SK-N-SH (cell line): ENCODE results near the gene FBXO31. TPM values are rescaled to one million over a fixed set of nuclear protein-coding genes. Genes with fewer than 3 reads are reported as not detected.

ENCODE experiments used
- CTCF ChIA-PET: fragments of 300-600, 350-600 bp; formaldehyde crosslinking; extraction: SDS; loops from one replicate; lab custom pipeline; 2021; lab: Yijun Ruan, JAX
- POLR2A ChIA-PET: fragments of 350-600 bp; sonication (Branson Sonifier 250); formaldehyde crosslinking; extraction: SDS; loops from one replicate; lab custom pipeline; 2020; ENCODE audit warnings: antibody characterized with exemption, inconsistent platforms; lab: Yijun Ruan, JAX
- DNase-seq: peaks from one replicate; pipeline ENCODE4 v3.0.0; 2012
- H2AFZ ChIP-seq: fragments of 200-600 bp; sonication (generic); 2 replicates; pipeline ENCODE4 v1.8.1; 2016; ENCODE audit warnings: antibody characterized with exemption, mild to moderate bottlenecking, low read depth
- H3F3A ChIP-seq: fragments of 200-600 bp; sonication (generic); replicated peaks from 2 replicates; pipeline ENCODE3; 2016; ENCODE audit warnings: antibody characterized with exemption, mild to moderate bottlenecking; ENCODE audit not compliant: insufficient read depth
- H3K27ac ChIP-seq, 2 experiments: fragments of 200-500 bp in 1 of 2; fragments of 200-600 bp in 1 of 2; sonication (Bioruptor generic) in 1 of 2; sonication (generic), shearing (Covaris generic) in 1 of 2; 2 replicates each; pipeline versions ENCODE4 v1.5.1 to v1.6.1; 2014 to 2016; ENCODE audit warnings: low read depth in 2 of 2, inconsistent platforms in 1 of 2, low read length in 1 of 2, mild to moderate bottlenecking in 1 of 2, mixed read lengths in 1 of 2
- H3K27me3 ChIP-seq: fragments of 200-600 bp; sonication (generic), shearing (Covaris generic); 2 replicates; pipeline ENCODE4 v1.6.1; 2016; ENCODE audit warnings: mixed run types; ENCODE audit not compliant: insufficient read depth
- H3K36me3 ChIP-seq, 2 experiments: fragments of 200-500 bp in 1 of 2; fragments of 200-600 bp in 1 of 2; sonication (Bioruptor generic) in 1 of 2; sonication (generic) in 1 of 2; replicated peaks in 1 of 2; 2 replicates each; pipeline versions ENCODE3 to v1.5.1; 2014 to 2016; ENCODE audit warnings: low read length in 1 of 2, mild to moderate bottlenecking in 1 of 2; ENCODE audit not compliant: insufficient read depth in 2 of 2, control insufficient read depth in 1 of 2
- H3K4me1 ChIP-seq, 2 experiments: fragments of 200-500 bp in 1 of 2; fragments of 200-600 bp in 1 of 2; sonication (Bioruptor generic) in 1 of 2; sonication (generic), shearing (Covaris generic) in 1 of 2; 2 replicates each; pipeline versions ENCODE4 v1.5.1 to v1.6.1; 2014 to 2016; ENCODE audit warnings: low read depth in 1 of 2, low read length in 1 of 2, mixed run types in 1 of 2; ENCODE audit not compliant: insufficient read depth in 2 of 2, control insufficient read depth in 1 of 2
- H3K4me2 ChIP-seq: fragments of 200-600 bp; sonication (generic), shearing (Covaris generic); 2 replicates; pipeline ENCODE4 v1.6.1; 2017; ENCODE audit warnings: mixed run types
- H3K4me3 ChIP-seq, 2 experiments: fragments of 200-500 bp in 1 of 2; fragments of 200-600 bp in 1 of 2; sonication (Bioruptor generic) in 1 of 2; sonication (generic), shearing (Covaris generic) in 1 of 2; 2 replicates each; pipeline versions ENCODE4 v1.5.1 to v1.8.1; 2014 to 2016; ENCODE audit warnings: low read depth in 2 of 2, inconsistent platforms in 1 of 2, low read length in 1 of 2, mild to moderate bottlenecking in 1 of 2, mixed read lengths in 1 of 2, moderate library complexity in 1 of 2
- H3K79me2 ChIP-seq: fragments of 200-600 bp; sonication (generic); 2 replicates; pipeline ENCODE4 v1.8.1; 2017; ENCODE audit warnings: mild to moderate bottlenecking; ENCODE audit not compliant: insufficient read depth
- H3K9ac ChIP-seq: fragments of 200-600 bp; sonication (generic); 2 replicates; pipeline ENCODE4 v1.6.1; 2017; ENCODE audit warnings: mixed run types
- H3K9me2 ChIP-seq: fragments of 200-600 bp; sonication (generic); 2 replicates; pipeline ENCODE4 v1.6.1; 2017; ENCODE audit warnings: mixed run types
- H3K9me3 ChIP-seq: fragments of 200-600 bp; sonication (generic); 2 replicates; pipeline ENCODE4 v1.6.1; 2017; ENCODE audit warnings: mixed run types, mild to moderate bottlenecking, moderate library complexity
- H4K20me1 ChIP-seq: fragments of 200-600 bp; sonication (generic); 2 replicates; pipeline ENCODE4 v1.6.1; 2017; ENCODE audit warnings: mild to moderate bottlenecking, mixed run types; ENCODE audit not compliant: insufficient read depth
- CHD2 ChIP-seq: fragments of 150-350 bp; IDR thresholded peaks from 2 replicates; pipeline ENCODE4 v1.6.1; 2018; ENCODE audit warnings: low read length; ENCODE audit not compliant: partially characterized antibody
- EZH2phosphoT487 ChIP-seq: fragments of 200-600 bp; sonication (generic); IDR thresholded peaks from 2 replicates; pipeline ENCODE4 v1.6.1; 2017; ENCODE audit warnings: low read depth, mixed run types, mild to moderate bottlenecking, antibody characterized with exemption, moderate library complexity, borderline replicate concordance
- MEF2A ChIP-seq: IDR thresholded peaks from 2 replicates; pipeline ENCODE4 v1.4.0; 2012; ENCODE audit warnings: low read depth, borderline replicate concordance
- RFX5 ChIP-seq: IDR thresholded peaks from 2 replicates; pipeline ENCODE4 v1.6.1; 2012; ENCODE audit warnings: mild to moderate bottlenecking, improper control_type of control experiment, low read length
- TAF1 ChIP-seq: IDR thresholded peaks from 2 replicates; pipeline ENCODE4 v1.6.1; 2012; ENCODE audit warnings: low read depth, mild to moderate bottlenecking, low read length, moderate library complexity, borderline replicate concordance
- USF1 ChIP-seq: IDR thresholded peaks from 2 replicates; pipeline ENCODE4 v1.4.0; 2012; ENCODE audit warnings: low read depth, borderline replicate concordance
- ZBTB33 ChIP-seq: IDR thresholded peaks from 2 replicates; pipeline ENCODE4 v1.4.0; 2012; ENCODE audit warnings: low read depth, borderline replicate concordance
- WGBS: methylation state at CpG from one replicate; pipeline ENCODE4 v1.1.6; 2017; ENCODE audit warnings: low lambda C conversion rate; 5-methylcytosine and 5-hydroxymethylcytosine counted together
- polyA plus RNA-seq, 3 experiments: library from polyadenylated mRNA; depleted of rRNA; stranded (reverse); fragments of >200 nt; gene quantifications; 2 replicates each; pipeline ENCODE4 v1.2.3, GENCODE V29; 2012
- TF ChIP-seq, protein P1 (sequence below): IDR thresholded peaks from 2 replicates; pipeline ENCODE4 v1.6.1; 2012; ENCODE audit warnings: mild to moderate bottlenecking, low read depth, low read length, moderate library complexity
- TF ChIP-seq, protein P2 (sequence below): fragments of 200-600 bp; sonication (generic); IDR thresholded peaks from 2 replicates; pipeline ENCODE4 v1.6.1; 2017; ENCODE audit warnings: antibody characterized with exemption, mild to moderate bottlenecking, moderate library complexity

FBXO31 gene
- polyA plus RNA-seq, 1 of the 3 experiments (the other 2 are of a cell fraction) = 14.2 TPM

GRCh38 chr16:87327798-87328495, 55.6 kb downstream of the FBXO31 start (continued):
- TF ChIP-seq, protein P1, sequence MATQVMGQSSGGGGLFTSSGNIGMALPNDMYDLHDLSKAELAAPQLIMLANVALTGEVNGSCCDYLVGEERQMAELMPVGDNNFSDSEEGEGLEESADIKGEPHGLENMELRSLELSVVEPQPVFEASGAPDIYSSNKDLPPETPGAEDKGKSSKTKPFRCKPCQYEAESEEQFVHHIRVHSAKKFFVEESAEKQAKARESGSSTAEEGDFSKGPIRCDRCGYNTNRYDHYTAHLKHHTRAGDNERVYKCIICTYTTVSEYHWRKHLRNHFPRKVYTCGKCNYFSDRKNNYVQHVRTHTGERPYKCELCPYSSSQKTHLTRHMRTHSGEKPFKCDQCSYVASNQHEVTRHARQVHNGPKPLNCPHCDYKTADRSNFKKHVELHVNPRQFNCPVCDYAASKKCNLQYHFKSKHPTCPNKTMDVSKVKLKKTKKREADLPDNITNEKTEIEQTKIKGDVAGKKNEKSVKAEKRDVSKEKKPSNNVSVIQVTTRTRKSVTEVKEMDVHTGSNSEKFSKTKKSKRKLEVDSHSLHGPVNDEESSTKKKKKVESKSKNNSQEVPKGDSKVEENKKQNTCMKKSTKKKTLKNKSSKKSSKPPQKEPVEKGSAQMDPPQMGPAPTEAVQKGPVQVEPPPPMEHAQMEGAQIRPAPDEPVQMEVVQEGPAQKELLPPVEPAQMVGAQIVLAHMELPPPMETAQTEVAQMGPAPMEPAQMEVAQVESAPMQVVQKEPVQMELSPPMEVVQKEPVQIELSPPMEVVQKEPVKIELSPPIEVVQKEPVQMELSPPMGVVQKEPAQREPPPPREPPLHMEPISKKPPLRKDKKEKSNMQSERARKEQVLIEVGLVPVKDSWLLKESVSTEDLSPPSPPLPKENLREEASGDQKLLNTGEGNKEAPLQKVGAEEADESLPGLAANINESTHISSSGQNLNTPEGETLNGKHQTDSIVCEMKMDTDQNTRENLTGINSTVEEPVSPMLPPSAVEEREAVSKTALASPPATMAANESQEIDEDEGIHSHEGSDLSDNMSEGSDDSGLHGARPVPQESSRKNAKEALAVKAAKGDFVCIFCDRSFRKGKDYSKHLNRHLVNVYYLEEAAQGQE = no peak
- TF ChIP-seq ZBTB33 (no peak), TAF1 (no peak), EZH2phosphoT487 (no peak), RFX5 (no peak), CHD2 (no peak)
- TF ChIP-seq, all 33 proteins: peak for 0

DNA sequence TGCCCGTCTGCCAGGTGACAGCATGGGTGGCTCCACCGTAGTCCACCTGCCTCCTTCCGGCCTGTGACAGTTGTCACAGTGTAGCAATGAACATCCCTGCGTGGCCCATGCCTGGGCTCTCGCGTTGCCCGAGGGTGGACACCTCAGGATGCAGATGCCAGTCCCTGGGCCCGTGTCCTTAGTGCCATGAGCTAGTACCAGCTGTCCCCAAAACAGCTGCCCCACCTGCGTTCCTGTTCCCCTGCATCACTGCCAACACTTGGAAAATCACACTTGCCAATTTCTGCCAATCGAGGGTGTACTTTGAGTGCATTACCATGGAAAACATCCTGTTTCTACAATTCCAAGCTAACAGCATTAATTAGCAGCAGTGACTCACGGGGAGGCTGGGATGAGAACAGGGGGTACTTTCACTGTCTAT, 57.4 kb downstream of the FBXO31 start:
- peaks cover 0 to 23% of the 10 kb centered on the region in 2 experiments for H3K36me3 ChIP-seq
- H3K9me2 ChIP-seq = no peaks in the 10 kb centered on the region
- no peak overlapping the region for H2AFZ ChIP-seq
- no peak overlapping the region for H3K4me3 ChIP-seq
- H3K4me2 ChIP-seq = no peak overlapping the region
- H4K20me1 ChIP-seq = 0 out of 2 replicates have a peak, but pooled peaks cover 4% of the 10 kb centered on the region
- H3K27me3 ChIP-seq = no peaks in the 10 kb centered on the region
- WGBS = 80% methylated on average over 8 of the region's 11 CpGs
- H3K9me3 ChIP-seq = no peaks in the 10 kb centered on the region
- H3K79me2 ChIP-seq = no peaks in the 10 kb centered on the region
- no peak for DNase-seq
- no peak overlapping the region for H3K27ac ChIP-seq
- ChIA-PET CTCF (interaction anchor here (1.1 kb wide), 1 partner anchor 10 kb away, joined by 3 read pairs; no protein-coding TSS in a partner anchor), POLR2A (no interaction called here)
- H3K4me1 ChIP-seq = peaks cover 0 to 7% of the 10 kb centered on the region in 2 experiments; a peak in 1 of 4 replicates
- TF ChIP-seq MEF2A (no peak), EZH2phosphoT487 (no peak), USF1 (no peak)
- TF ChIP-seq, protein P2, sequence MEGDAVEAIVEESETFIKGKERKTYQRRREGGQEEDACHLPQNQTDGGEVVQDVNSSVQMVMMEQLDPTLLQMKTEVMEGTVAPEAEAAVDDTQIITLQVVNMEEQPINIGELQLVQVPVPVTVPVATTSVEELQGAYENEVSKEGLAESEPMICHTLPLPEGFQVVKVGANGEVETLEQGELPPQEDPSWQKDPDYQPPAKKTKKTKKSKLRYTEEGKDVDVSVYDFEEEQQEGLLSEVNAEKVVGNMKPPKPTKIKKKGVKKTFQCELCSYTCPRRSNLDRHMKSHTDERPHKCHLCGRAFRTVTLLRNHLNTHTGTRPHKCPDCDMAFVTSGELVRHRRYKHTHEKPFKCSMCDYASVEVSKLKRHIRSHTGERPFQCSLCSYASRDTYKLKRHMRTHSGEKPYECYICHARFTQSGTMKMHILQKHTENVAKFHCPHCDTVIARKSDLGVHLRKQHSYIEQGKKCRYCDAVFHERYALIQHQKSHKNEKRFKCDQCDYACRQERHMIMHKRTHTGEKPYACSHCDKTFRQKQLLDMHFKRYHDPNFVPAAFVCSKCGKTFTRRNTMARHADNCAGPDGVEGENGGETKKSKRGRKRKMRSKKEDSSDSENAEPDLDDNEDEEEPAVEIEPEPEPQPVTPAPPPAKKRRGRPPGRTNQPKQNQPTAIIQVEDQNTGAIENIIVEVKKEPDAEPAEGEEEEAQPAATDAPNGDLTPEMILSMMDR = no peak
- H3K9ac ChIP-seq = no peak overlapping the region
- H3F3A ChIP-seq = no peaks in the 10 kb centered on the region
